Osteocyte (in vitro differentiated cells): ENCODE measurements around the gene ZNF800. TPM values are rescaled to one million over a fixed set of nuclear protein-coding genes. Genes with fewer than 3 reads are reported as not detected.

Experiments used
- DNase-seq: peaks from one replicate; pipeline ENCODE4 v3.0.0; 2021; ENCODE audit warnings: mixed read lengths; ENCODE audit not compliant: unreplicated experiment; ENCODE audit errors: extremely low spot score
- H3K27ac Mint-ChIP-seq: one replicate; pipeline ENCODE4 v1.8.0; 2021; ENCODE audit warnings: mild to moderate bottlenecking, mixed read lengths; ENCODE audit not compliant: unreplicated experiment
- H3K27me3 Mint-ChIP-seq: one replicate; pipeline ENCODE4 v1.8.0; 2021; ENCODE audit warnings: mixed read lengths; ENCODE audit not compliant: unreplicated experiment
- H3K36me3 Mint-ChIP-seq: one replicate; pipeline ENCODE4 v1.8.0; 2021; ENCODE audit warnings: mixed read lengths; ENCODE audit not compliant: unreplicated experiment
- H3K4me1 Mint-ChIP-seq: one replicate; pipeline ENCODE4 v1.8.0; 2021; ENCODE audit warnings: mixed read lengths; ENCODE audit not compliant: unreplicated experiment
- H3K4me3 Mint-ChIP-seq: one replicate; pipeline ENCODE4 v1.8.0; 2021; ENCODE audit warnings: mild to moderate bottlenecking, moderate library complexity, mixed read lengths; ENCODE audit not compliant: unreplicated experiment
- H3K9me3 Mint-ChIP-seq: one replicate; pipeline ENCODE4 v1.8.0; 2021; ENCODE audit warnings: mixed read lengths; ENCODE audit not compliant: unreplicated experiment
- CTCF ChIP-seq: fragments of 200-600 bp; sonication (generic); IDR thresholded peaks from 2 replicates; pipeline ENCODE4 v1.5.0; 2021; ENCODE audit warnings: antibody characterized with exemption, mild to moderate bottlenecking, moderate library complexity
- total RNA-seq: library from RNA; stranded (reverse); gene quantifications from 2 replicates; pipeline ENCODE4 v1.2.1, GENCODE V29; 2021

The ZNF800 gene
- total RNA-seq, 1 donor from 2014 or later, result 27.7 TPM

DNA sequence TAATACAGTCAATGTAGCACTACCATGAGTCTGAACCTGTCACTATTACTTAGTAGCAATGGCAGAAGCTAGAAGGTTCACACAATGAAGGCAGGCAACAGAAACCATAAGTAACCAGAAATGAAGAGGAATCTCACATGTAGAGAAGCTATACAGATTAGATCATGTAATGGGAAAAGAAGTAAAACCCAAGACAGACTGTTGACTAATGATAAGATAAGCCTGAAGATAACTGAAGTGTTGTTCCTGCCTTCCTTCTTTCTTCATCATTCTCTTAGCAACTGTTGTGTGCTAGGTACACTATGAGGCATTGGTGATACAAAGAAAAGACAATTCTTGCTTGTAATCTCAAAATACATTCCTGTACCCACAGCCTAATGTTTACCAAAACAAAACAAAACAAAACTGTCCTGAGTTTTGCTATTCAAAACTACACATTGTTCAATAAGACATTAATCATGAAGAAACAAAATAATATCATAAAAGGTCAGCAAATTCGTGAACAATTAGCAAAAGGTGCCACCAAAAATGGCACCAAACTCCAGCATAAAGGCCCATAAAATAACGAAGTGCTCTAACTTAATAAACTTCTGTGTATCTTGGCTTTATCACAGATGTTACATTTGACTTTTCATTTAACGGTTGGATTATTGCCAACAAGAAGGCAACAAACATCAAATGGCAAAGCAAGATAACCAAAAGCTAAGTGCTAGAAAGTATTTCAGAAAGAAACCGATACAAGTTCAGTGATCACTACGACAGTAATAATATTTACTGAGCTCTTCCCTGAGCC, 27.1 kb downstream of the ZNF800 start:
- no peak for TF ChIP-seq CTCF
- H3K27ac Mint-ChIP-seq, result no peak overlapping the region
- no peak for DNase-seq
- H3K27me3 Mint-ChIP-seq, result no peaks in the 10 kb centered on the region
- no peaks in the 10 kb centered on the region for H3K9me3 Mint-ChIP-seq
- H3K4me3 Mint-ChIP-seq, result no peak overlapping the region
- H3K36me3 Mint-ChIP-seq, result peaks cover 10% of the 10 kb centered on the region
- no peaks in the 10 kb centered on the region for H3K4me1 Mint-ChIP-seq

GRCh38 chr7:127362364-127363027, 30.0 kb downstream of the ZNF800 start:
- H3K4me1 Mint-ChIP-seq, result no peaks in the 10 kb centered on the region
- H3K27me3 Mint-ChIP-seq, result no peaks in the 10 kb centered on the region
- no peak overlapping the region for H3K4me3 Mint-ChIP-seq
- no peak overlapping the region for H3K27ac Mint-ChIP-seq
- no peak for TF ChIP-seq CTCF
- H3K36me3 Mint-ChIP-seq, result peaks cover 10% of the 10 kb centered on the region
- DNase-seq, result no peak
- H3K9me3 Mint-ChIP-seq, result no peaks in the 10 kb centered on the region

DNA sequence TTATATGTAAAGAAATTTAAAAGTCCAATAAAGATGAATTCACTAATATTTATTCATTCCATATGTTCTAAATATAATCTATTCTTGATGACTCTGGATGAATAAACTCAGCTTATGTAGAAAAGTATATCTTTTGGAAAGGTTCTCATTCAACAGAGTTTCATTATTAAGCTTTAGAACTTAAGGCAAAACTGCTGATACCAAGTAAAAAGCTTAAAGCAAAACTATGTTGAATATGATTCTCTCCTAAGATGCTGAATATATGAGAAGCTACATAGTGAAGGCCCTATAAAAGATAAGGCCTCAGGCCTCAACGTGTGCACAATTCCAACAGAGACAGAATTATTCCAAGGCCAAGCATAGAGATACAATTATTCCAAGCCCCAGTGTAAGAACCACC, 30.8 kb downstream of the ZNF800 start:
- TF ChIP-seq CTCF, result no peak
- Mint-ChIP-seq H3K27me3 (no peaks in the 10 kb centered on the region), H3K27ac (no peak overlapping the region), H3K9me3 (no peaks in the 10 kb centered on the region), H3K36me3 (peaks cover 10% of the 10 kb centered on the region), H3K4me3 (no peak overlapping the region), H3K4me1 (no peaks in the 10 kb centered on the region)
- no peak for DNase-seq

DNA sequence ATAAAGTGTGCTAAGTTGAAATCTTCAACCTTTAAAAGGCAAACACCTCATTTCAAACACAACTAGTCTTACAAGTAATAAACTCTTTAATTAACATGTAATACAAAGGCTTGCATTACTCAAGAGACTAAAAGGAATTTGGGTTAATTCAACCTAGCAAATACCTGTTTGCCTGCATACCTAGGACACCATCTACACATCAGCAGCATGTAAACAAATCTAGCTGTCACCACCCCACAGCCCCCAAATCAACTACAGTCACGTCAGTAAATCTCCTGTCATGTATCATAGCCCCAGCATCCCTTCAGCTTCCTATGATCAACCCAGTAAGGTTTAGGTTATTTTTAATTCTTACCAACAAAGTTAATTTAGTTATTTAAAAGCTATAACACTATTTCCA, 33.5 kb downstream of the ZNF800 start:
- DNase-seq, result no peak
- H3K4me1 Mint-ChIP-seq, result no peaks in the 10 kb centered on the region
- peaks cover 12% of the 10 kb centered on the region for H3K36me3 Mint-ChIP-seq

More for the DNA sequence above, 33.5 kb downstream of the ZNF800 start:
- H3K27ac Mint-ChIP-seq, result no peak overlapping the region
- H3K27me3 Mint-ChIP-seq, result no peaks in the 10 kb centered on the region
- H3K9me3 Mint-ChIP-seq, result no peaks in the 10 kb centered on the region
- no peak for TF ChIP-seq CTCF
- H3K4me3 Mint-ChIP-seq, result no peak overlapping the region
